RWPE2 (cell line): ENCODE measurements around the gene TTLL7.

Source experiments
- ATAC-seq: fragments of 200-7000 bp; cut with Tn5 transposase; 3 replicates; pipeline ENCODE4 v1.9.1; 2021; ENCODE audit warnings: low read depth
- DNase-seq: peaks from one replicate; pipeline ENCODE4 v3.0.0-alpha.2; 2020; ENCODE audit warnings: low spot score
- H3K27ac ChIP-seq: fragments of 450-650 bp; 2 replicates; pipeline ENCODE4 v1.5.1; 2017; ENCODE audit warnings: mild to moderate bottlenecking; ENCODE audit not compliant: poor library complexity, severe bottlenecking
- H3K27me3 ChIP-seq: fragments of 250-450 bp; sonication (Bioruptor Pico); 2 replicates; pipeline ENCODE4 v1.5.1; 2021; ENCODE audit warnings: mild to moderate bottlenecking, moderate library complexity; ENCODE audit not compliant: insufficient read depth, poor library complexity, severe bottlenecking
- H3K36me3 ChIP-seq: fragments of 250-450 bp; sonication (Bioruptor Pico); 2 replicates; pipeline ENCODE4 v1.5.1; 2020; ENCODE audit warnings: low read depth, mild to moderate bottlenecking, moderate library complexity
- H3K4me1 ChIP-seq: fragments of 250-450 bp; sonication (Bioruptor Pico); 2 replicates; pipeline ENCODE4 v1.5.1; 2021; ENCODE audit warnings: mild to moderate bottlenecking, moderate library complexity; ENCODE audit not compliant: insufficient read depth, poor library complexity, severe bottlenecking
- H3K4me3 ChIP-seq: fragments of 250-450 bp; sonication (Bioruptor Pico); 2 replicates; pipeline ENCODE4 v1.5.1; 2021; ENCODE audit warnings: mild to moderate bottlenecking, moderate library complexity; ENCODE audit not compliant: severe bottlenecking
- H3K9me3 ChIP-seq: fragments of 250-450 bp; sonication (Bioruptor Pico); 2 replicates; pipeline ENCODE4 v1.5.1; 2021; ENCODE audit warnings: mild to moderate bottlenecking, moderate library complexity; ENCODE audit not compliant: severe bottlenecking
- TF ChIP-seq, protein P1 (sequence below): fragments of 450-650 bp; IDR thresholded peaks from one replicate; pipeline ENCODE4 v1.5.1; 2017; ENCODE audit warnings: mild to moderate bottlenecking, moderate library complexity; ENCODE audit not compliant: poor library complexity, severe bottlenecking

TTLL7 gene

DNA sequence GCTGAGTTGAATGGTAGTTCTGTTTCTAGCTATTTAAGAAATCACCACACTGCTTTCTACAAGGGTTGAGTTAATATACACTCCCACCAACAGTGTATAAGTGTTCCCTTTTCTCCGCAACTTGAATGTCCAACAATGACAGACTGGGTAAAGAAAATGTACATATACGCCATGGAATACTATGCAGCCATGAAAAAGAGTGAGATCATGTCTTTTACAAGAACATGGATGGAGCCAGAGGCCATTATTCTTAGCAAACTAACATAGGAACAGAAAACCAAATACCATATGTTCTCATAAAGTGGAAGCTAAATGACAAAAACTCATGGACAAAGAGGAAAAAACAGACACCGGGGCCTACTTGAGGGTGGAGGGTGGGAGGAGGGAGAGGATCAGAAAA lies 14.8 kb upstream of the TTLL7 start:
- no peaks in the 10 kb centered on the region for H3K9me3 ChIP-seq
- peaks cover 7% of the 10 kb centered on the region for H3K4me1 ChIP-seq
- H3K36me3 ChIP-seq: no peaks in the 10 kb centered on the region
- H3K27ac ChIP-seq: no peak overlapping the region
- ATAC-seq: no peak
- TF ChIP-seq, protein P1, sequence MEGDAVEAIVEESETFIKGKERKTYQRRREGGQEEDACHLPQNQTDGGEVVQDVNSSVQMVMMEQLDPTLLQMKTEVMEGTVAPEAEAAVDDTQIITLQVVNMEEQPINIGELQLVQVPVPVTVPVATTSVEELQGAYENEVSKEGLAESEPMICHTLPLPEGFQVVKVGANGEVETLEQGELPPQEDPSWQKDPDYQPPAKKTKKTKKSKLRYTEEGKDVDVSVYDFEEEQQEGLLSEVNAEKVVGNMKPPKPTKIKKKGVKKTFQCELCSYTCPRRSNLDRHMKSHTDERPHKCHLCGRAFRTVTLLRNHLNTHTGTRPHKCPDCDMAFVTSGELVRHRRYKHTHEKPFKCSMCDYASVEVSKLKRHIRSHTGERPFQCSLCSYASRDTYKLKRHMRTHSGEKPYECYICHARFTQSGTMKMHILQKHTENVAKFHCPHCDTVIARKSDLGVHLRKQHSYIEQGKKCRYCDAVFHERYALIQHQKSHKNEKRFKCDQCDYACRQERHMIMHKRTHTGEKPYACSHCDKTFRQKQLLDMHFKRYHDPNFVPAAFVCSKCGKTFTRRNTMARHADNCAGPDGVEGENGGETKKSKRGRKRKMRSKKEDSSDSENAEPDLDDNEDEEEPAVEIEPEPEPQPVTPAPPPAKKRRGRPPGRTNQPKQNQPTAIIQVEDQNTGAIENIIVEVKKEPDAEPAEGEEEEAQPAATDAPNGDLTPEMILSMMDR: no peak
- no peak overlapping the region for H3K4me3 ChIP-seq
- H3K27me3 ChIP-seq: no peaks in the 10 kb centered on the region
- no peak for DNase-seq

DNA sequence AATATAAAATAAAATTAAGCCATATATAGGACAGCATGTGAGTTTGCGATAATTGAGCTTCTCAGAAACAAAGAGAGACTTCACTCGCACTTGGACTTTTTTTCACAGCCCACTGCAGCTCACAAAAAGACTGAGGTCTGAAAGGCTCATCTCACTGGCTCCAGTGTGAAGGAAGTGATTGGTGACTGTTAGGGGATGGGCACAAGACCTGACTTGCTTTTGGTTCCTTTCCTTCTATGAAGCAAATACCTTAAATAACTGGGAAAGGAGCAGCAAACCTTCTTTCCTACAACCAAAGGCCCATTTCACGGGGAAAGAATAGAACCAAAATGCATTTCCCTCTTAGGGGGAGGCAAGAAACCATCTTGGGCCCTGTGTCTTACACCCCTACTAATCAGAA lies 13.1 kb upstream of the TTLL7 start:
- DNase-seq (no peak), ATAC-seq (peak; percentile 25; the same call in 1 of the 3 replicates)
- TF ChIP-seq, protein P1: no peak
- Histone ChIP-seq H3K4me1 (peaks cover 7% of the 10 kb centered on the region), H3K36me3 (no peaks in the 10 kb centered on the region), H3K9me3 (no peaks in the 10 kb centered on the region), H3K27me3 (no peaks in the 10 kb centered on the region), H3K27ac (no peak overlapping the region), H3K4me3 (no peak overlapping the region)

DNA sequence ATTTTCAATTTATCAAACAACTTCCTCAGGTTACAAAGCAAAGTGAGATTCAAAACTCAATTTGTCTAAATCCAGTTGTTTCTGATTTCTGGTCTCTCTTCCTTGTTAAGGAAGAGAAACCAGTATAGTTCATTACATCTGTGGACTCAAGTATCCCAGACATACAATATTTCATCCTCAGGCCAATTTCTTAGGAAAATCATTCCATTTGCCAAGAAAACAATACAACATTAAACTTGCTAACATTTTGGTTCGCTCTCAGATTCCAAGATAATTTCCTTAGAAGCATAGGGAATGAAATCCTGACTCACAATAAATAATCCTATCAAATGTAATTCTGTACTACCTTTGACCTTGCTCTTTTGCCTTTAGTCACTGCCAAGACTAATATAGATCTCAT lies 11.2 kb upstream of the TTLL7 start:
- Histone ChIP-seq H3K27me3 (no peaks in the 10 kb centered on the region), H3K4me3 (no peak overlapping the region), H3K4me1 (peaks cover 7% of the 10 kb centered on the region), H3K27ac (no peak overlapping the region), H3K9me3 (no peaks in the 10 kb centered on the region), H3K36me3 (no peaks in the 10 kb centered on the region)
- DNase-seq (no peak), ATAC-seq (no peak)
- TF ChIP-seq, protein P1: no peak

DNA sequence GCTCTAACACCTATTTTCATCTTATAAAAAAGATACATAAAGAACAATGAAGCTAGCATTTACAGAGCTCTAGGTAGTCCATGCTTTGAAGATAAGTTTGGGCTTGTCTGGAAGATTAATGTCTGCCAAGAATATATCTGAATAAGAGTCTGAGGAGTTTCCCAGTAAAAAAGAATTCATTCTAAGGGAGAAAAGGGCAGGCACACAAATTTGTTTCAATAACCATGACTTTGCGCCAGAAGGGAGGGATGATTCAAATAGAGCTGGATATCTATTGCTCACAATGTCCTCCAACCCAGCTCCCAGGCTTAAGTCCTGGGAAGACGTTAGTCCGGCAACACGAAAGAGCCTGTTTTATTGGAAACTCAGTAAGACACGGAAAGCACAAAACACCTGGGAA lies 9.7 kb upstream of the TTLL7 start:
- TF ChIP-seq, protein P1: no peak
- H3K4me1 ChIP-seq: peaks cover 7% of the 10 kb centered on the region
- H3K4me3 ChIP-seq: no peak overlapping the region
- H3K27me3 ChIP-seq: no peaks in the 10 kb centered on the region
- no peaks in the 10 kb centered on the region for H3K36me3 ChIP-seq
- DNase-seq (no peak), ATAC-seq (no peak)
- no peaks in the 10 kb centered on the region for H3K9me3 ChIP-seq
- no peak overlapping the region for H3K27ac ChIP-seq

DNA sequence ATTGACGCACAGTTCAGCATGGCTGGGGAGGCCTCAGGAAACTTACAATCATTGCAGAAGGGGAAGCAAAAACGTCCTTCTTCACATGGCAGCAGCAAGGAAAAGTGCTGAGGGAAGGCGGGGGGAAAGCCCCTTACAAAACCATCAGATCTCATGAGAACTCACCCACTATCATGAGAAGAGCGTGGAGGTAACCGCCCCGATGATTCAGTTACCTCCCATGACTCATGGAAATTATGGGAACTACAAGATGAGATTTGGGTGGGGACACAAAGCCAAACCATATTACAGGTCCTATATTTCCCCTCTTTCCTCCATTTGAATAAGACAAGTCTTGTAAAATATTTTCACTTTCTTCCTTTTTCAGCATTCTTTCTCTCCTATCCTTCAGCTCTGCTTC lies 7.7 kb upstream of the TTLL7 start:
- no peak overlapping the region for H3K27ac ChIP-seq
- H3K36me3 ChIP-seq: no peaks in the 10 kb centered on the region
- no peaks in the 10 kb centered on the region for H3K27me3 ChIP-seq
- H3K9me3 ChIP-seq: no peaks in the 10 kb centered on the region
- peaks cover under 1% of the 10 kb centered on the region for H3K4me1 ChIP-seq
- ATAC-seq (no peak), DNase-seq (no peak)
- H3K4me3 ChIP-seq: no peak overlapping the region
- TF ChIP-seq, protein P1: no peak
